ENCODE data around the gene ACTR3C.
"Not testable (repeated sequence)": the region's sequence is repeated elsewhere in the genome, so short reads cannot be mapped to it uniquely, and the experiment has no call there.

Gene ACTR3C

GRCh38 chr7:150312649-150313366 lies 10.5 kb downstream of the ACTR3C start:
- DNase-seq (ENCODE audit: low read depth) = not testable (repeated sequence)

DNA sequence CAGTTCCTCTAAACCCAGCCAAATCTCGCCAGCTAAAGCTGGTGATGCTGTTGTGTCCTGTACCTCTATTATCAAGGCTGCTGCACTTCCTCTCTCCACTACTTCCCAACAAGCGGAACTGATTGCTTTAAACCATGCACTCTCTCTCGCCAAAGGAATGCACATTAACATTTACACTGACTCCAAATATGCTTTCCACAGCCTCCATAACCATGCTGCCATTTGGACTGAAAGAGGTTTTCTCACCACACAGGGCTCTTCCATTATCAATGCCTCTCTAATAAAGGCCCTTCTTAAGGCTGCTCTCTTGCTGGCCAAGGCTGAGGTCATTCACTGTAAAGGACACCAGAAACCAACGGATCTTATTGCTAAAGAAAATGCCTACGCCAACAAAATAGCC lies 11.6 kb downstream of the ACTR3C start:
- no peak for DNase-seq (ENCODE audit: low read depth)

GRCh38 chr7:150311146-150311545 lies 12.2 kb downstream of the ACTR3C start:
- DNase-seq (ENCODE audit: low read depth) = no peak

- no peak for DNase-seq (ENCODE audit: low read depth)
Measured at GRCh38 chr7:150308575-150308974, 14.8 kb downstream of the ACTR3C start.

DNA sequence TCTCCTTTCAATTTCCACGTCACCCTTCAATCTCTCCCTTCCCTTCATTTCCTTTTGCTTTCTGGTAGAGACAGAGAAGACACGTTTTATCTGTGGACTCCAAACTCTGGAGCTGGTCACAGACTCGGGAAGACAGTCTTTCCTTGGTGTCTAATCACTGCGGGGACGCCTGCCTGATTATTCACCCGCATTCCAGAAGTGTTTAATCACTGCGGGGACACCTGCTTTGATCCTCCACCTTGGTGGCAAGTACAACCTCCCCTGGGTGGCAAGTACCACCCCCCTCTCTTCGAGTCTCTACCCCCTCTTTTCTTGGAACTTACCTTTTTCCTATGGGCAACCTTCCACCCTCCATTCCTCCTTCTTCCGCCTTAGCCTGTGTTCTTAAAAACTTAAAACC lies 15.4 kb downstream of the ACTR3C start:
- no peak for DNase-seq (ENCODE audit: low read depth)

DNA sequence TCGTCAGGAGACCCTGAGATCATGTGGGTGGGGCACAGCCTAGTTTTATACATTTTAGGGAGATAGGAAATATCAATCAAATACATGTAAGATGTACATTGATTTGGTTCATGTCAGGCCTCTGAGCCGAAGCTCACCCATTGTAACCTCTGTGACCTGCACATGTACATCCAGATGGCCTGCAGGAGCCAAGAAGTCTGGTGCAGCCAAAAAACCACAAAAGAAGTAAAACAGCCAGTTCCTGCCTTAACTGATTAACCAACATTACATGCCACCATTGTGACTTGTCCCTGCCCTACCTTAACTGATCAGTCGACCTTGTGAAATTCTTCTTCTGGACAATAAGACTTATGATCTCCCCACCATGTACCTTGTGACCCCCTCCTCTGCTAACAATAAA lies 16.2 kb downstream of the ACTR3C start:
- DNase-seq (ENCODE audit: low read depth) = no peak

GRCh38 chr7:150306377-150306776 lies 17.0 kb downstream of the ACTR3C start:
- not testable (repeated sequence) for DNase-seq (ENCODE audit: low read depth)

DNA sequence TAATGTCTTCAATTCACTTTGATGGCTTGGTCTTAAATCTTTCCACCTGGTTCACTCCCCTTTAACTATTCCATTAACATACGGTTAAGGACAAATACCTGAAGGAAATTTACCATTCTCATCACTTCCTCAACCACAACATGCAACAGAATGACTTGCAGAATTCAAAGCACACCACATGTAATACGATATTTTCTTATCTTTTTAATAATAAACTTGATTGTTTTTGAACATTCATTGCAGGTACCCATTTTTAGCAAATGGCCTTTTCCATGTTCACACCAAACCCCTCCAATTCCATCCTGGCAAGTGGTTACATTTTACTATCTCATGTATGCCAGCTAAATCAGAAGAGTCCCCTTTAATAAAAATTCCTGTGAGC lies 17.5 kb downstream of the ACTR3C start:
- not testable (repeated sequence) for DNase-seq (ENCODE audit: low read depth)

GRCh38 chr7:150305259-150305902 lies 18.0 kb downstream of the ACTR3C start:
- not testable (repeated sequence) for DNase-seq (ENCODE audit: low read depth)

DNA sequence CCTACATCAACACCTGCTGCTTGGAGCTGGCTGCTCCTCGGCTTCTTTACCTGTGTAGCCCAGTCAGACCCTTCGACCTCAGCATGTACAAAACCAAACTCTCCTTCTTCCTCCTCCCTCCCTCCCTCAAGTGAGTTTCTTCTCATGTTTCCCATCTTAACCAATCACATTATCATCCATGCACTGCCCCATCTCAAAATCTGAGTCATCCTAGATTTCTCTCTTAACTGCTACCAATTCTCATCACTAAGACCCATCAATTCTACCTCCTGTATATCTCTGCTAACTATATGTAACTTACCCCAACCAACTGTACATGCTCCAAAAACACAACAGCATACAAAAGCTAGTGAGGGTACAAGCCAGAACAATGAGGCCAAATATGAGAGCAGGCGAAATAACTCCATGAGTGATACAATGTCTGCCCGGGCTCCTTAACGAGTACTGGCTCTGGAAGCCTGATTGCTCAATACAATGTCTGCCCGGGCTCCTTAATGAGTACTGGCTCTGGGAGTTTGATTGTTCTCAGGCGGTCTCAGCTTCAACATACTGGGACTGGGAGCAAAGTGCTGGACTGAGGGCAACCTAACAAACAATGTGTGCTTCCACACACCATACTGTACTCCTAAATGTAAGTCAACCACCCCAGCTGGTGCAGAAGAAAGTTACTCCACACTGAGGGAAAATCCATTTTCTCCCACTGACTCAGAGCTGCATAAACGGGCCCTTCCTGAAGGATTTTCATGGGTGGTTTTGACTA lies 18.7 kb downstream of the ACTR3C start:
- DNase-seq (ENCODE audit: low read depth) = not testable (repeated sequence)

DNA sequence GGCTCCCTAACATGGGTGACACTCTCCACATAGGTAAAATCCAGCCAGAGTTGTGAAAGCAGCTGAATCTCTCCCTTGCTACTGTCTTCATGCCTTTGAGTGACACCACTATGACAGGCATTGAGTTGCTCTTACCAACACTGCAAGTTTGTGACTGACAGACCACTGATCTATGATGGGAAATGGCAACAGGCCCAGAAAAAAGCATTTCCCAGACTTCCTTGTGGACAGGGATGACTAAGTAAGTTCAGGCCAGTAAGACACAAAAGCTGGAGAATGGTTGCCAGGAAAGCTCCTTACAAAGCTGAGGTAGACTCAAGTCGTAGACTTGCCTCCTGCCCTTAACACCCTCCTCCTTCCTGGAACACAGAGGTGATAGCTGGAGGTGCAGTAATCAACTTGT lies 20.4 kb downstream of the ACTR3C start:
- DNase-seq (ENCODE audit: low read depth) = not testable (repeated sequence)

GRCh38 chr7:150297978-150298377 lies 25.4 kb downstream of the ACTR3C start:
- not testable (repeated sequence) for DNase-seq (ENCODE audit: low read depth)

- DNase-seq (ENCODE audit: low read depth) = not testable (repeated sequence)
Measured at GRCh38 chr7:150296802-150297201, 26.5 kb downstream of the ACTR3C start.

- not testable (repeated sequence) for DNase-seq (ENCODE audit: low read depth)
Measured at GRCh38 chr7:150295614-150296013, 27.7 kb downstream of the ACTR3C start.

DNA sequence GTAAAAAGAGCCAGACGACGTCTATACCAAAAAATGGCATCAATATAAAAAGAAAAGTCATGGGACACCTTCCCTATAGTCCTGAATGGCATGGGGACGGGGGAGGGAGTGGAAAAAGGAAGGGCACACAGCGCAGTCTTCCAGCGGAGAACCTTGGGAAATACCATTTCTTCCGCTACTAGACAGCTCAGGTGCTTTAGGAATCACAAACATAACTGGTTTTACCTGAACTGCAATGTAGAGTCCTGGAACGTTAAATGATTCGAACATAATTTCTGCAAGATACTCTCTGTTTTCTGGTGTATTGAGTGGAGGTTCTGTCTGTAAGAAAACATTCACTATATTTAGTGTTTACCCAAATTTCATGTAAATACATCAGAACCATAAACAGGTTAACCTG lies 28.3 kb downstream of the ACTR3C start:
- DNase-seq (ENCODE audit: low read depth) = not testable (repeated sequence)

DNA sequence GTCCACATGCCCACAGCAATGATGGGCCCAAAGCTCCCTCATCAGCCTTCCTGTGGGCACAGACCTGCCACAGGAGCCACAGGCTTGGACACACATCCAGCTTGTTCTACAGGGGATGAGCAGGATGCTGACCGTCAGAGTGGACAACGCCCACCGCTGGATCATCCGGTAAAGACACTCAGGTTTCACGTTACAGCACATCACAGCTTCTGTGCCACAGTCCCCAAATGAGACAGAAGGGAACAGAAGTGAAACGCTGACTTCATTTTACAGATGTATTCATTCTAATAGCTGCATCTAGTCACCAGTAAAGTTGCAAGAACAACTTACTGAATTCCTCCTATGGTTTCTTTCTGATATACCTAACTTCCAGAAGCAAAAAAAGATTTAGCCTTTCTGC lies 33.0 kb downstream of the ACTR3C start:
- not testable (repeated sequence) for DNase-seq (ENCODE audit: low read depth)

GRCh38 chr7:150288816-150289215 lies 34.5 kb downstream of the ACTR3C start:
- not testable (repeated sequence) for DNase-seq (ENCODE audit: low read depth)

GRCh38 chr7:150287815-150288214 lies 35.5 kb downstream of the ACTR3C start:
- not testable (repeated sequence) for DNase-seq (ENCODE audit: low read depth)

GRCh38 chr7:150285849-150286754 lies 37.2 kb downstream of the ACTR3C start:
- DNase-seq (ENCODE audit: low read depth) = peak; percentile 4

GRCh38 chr7:150283608-150284007 lies 39.7 kb downstream of the ACTR3C start:
- DNase-seq (ENCODE audit: low read depth) = not testable (repeated sequence)

- not testable (repeated sequence) for DNase-seq (ENCODE audit: low read depth)
Measured at GRCh38 chr7:150283111-150283510, 40.2 kb downstream of the ACTR3C start.

Measured in activated T-cell treated with anti-CD3 and anti-CD28 coated beads for 48 hours (primary cell).